Activated CD8-positive, alpha-beta memory T cell treated with anti-CD3 and anti-CD28 coated beads for 1 hour (primary cell): Measurements from ENCODE around the gene UBE4A.
"Not testable (repeated sequence)": the region's sequence is repeated elsewhere in the genome, so short reads cannot be mapped to it uniquely, and the experiment has no call there.

Experiments used
- DNase-seq, 2 donors: peaks; one replicate each; pipeline ENCODE4 v3.0.0-alpha.2; 2020; ENCODE audit warnings: low read depth in 1 of 2; ENCODE audit errors: extremely low read depth in 1 of 2

The UBE4A gene

DNA sequence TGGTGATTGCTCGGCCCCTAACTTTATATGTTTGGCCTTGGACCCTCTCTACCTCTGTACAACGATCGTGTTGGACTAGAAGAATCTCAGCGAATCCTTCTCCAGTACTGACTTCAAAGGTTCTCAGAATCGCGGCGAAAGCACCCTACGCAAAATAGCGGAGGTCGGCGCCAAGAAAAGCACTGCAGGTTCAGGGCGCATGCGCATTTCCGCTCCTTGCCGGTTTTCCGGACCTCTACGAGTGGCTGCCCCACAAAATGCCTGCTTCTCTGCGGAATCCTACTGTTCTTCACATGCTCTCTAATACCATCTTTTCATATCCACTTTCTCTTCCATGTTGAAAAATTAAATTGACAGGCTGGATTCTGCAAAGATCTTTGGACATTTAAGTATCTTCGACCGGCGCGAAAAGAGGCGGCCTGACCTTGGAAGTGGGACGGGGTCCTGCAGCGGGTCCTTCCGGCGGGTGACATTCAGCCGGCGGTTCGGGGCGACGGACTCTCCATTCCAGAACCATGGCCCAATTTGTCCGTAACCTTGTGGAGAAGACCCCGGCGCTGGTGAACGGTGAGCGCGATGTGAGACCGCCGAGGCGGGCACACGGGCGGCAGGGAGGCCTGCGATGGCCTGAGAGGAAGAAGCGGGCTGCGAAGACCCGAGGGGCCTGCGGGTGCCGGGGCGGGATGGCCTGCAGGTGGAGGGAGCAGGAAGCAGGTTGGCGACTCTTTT is 41.9 kb downstream of the UBE4A start, which contains the start of gene ATP5MG:
Gene ATP5MG (plus strand): TSS at position 456 of the 729 bp plus-strand sequence. CDS start 60 bp downstream, at position 516.
- peak; percentile 84 to 87 for DNase-seq

DNA sequence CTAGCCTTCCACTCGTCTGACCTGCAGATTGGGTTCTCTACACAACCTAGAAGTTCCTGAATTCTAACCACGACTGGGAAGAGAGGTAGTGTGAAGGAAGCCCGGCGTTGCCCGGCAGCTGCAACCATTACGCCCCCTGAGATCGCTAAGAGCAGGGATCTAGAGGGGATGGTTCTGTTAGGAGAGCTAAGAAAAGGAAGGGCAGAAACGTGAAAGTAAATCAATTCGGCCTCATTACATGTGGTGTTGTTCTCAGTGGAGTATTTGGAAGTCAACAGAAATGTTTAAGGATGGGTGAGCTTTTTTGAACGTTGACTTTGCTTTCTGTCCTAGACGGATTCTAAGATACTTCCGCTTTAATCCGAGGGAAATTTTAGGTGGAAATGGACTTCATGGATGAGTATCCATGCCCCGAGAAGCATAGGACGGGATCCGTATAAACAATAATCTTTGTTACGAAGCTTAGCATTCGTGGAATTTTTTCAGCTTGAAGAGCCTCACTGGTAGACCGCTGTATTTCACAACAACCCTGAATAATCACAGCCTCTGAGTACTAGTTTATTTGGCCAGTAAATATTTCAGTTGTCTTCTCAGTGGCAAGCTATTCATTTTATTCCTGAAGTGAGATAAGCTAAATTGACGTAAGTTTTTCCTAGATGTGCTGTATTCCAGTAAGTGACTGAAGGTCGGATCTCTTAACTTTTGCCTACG is 42.6 kb downstream of the UBE4A start:
- DNase-seq, result no peak

DNA sequence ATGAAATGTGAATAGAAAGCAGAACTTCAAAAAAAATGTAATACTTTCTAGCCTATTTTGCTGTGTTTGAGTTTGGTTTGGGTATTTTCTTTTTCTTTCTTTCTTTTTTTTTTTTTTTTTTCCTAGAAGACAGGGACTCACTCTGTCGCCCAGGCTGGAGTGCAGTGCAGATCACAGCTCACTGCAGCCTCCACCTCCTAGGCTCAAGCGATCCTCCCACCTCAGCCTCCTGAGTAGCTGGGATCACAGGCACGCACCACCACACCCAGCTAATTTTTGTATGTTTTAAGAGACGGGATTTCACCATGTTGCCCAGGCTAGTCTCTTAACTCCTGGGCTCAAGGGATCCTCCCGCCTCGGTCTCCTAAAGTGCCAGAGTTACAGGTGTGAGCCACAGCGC is 43.2 kb downstream of the UBE4A start:
- DNase-seq, result not testable (repeated sequence)

DNA sequence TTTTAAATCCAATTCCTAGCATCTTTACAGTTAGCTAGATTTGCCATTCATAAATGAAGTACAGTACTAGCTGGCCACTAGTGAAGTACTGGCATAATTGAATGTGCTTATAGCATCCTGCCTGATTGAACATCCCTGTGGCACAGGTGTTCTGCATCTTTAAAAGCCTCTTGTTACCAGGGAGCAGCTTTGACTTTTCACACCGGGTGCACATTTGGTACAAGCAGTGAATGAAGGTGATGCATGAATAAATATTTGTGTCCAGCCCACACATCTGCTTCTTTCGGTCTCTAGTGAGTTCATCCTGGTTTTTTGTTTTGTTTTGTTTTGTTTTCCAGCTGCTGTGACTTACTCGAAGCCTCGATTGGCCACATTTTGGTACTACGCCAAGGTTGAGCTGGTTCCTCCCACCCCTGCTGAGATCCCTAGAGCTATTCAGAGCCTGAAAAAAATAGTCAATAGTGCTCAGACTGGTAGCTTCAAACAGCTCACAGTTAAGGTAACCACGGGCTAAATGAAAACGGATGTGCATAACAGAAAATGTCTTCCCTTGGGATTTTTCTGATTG is 47.3 kb downstream of the UBE4A start:
- DNase-seq, result no peak

DNA sequence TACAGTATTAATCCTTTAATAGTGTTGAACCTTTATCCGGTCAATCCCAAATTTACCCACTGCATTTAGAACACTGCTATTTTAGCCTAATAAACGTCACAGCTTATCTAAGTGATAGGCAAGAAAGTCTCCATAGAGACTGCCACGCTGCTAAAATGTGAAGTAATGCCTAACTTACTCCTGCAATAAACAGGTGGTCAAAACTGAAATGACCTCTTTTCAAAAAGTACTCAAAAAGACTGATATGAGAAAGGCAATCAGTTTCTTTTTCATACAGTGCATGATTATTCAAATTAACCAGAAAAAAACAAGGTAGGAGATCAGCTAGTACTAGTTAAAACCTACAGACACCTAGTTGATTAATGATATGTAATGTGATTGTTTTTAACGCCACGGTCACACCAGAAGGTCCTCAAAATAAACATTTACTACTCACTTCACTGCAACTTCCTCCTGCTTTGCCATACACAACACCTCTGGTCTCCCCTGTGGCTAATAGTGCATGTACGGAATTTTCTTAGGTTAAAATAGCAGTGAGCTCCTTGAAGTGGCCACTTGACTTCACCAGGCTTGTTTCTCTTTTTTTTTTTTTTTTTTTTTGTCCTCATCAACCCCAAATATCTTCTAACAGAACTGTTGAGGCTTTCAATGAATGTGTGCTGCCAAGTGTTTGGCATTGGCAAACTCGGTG is 50.8 kb downstream of the UBE4A start:
- DNase-seq, result no peak

DNA sequence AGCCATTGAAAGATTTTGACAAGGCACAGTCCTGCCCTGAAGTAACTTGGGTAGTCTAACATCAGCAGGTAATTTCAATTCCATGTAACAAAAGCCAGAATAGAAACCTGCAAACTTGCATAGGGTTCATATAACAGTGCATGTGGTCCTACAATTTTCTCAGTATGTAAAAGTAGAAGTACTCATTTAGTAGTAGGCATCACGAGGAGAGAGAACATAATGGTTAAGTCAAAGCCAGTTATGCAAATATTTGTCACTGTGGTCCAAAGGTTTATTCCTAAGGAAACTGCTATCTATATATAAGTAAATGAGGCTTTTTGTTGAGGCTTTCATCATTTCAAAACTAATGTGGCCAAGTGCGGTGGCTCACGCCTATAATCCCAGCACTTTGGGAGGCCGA is 52.1 kb downstream of the UBE4A start:
- DNase-seq, result no peak

DNA sequence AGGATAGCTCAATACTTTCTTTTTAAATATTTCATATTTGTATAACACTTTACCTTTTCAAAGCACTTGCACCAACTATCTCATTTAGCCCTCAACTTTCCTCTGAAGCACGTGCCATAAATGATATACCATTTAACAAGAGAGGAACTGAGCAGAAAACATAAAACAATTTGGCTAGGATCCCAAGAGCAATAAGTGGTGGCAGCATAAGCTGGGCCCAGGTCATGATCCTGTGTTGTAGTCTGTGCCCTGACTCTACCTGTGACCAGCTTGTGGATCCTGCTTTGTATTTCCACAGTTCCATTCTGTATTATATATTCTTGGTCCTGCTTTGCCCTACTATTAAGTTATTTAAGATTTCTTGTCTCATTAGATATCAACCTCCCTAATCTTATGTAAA is 53.5 kb downstream of the UBE4A start:
- DNase-seq, result no peak

DNA sequence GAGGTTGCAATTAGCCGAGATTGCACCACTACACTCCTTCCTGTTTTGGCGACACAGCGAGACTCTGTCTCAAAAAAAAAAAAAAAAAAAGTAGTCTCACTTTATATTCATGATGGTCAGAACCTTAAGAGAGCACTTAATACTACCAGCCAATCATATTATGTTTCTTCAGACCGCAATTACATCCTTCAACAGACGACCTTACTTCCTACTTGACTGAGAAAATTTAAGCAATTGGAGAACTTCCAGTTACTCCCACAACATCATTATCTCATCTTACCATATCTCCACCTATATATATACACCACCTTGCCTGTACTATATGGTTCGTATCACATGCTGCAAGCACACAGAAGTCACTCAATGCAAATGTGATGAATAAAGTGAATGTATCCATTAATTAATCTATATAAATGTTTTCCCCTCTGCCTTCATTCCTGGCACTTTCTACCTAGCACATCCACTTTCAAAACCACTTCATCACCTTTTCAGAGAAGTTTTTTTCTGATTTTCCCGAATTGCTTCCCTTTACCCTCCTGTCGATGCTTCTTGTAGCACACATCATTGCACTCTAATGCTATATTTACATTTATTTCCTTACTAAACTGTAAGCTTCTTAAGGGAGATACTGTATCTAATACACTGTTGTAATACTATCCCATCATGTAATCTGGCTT is 55.8 kb downstream of the UBE4A start:
- DNase-seq, result no peak

DNA sequence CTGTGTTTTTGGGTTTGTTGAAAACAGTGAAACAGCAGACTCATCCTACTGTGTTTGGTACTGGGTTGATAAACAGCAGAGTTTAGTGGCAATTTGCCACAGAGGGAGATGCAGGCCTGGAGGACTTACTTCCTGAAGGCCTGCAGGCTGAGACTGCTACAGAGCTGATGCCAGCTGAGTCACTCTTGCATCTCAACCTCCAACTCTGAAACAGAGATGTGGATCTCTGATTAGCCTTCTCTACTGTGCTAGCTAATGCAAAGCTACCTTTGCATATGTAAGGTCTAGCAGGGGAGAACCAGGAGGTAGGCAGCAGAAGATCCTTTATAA is 56.3 kb downstream of the UBE4A start:
- DNase-seq, result no peak

DNA sequence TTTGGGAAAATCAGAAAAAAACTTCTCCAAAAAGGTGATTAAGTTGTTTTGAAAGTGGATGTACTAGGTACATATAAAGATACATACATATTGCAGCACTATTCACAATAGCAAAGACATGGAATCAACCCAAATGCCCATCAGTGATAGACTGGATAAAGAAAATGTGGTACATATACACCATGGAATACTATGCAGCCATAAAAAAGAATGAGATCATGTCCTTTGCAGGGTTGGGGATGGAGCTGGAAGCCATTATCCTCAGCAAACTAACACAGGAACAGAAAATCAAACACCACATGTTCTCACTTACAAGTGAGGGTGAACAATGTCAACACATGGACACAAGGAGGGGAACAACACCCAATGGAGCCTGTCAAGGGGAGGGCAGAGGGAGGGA is 57.5 kb downstream of the UBE4A start:
- DNase-seq, result not testable (repeated sequence)

DNA sequence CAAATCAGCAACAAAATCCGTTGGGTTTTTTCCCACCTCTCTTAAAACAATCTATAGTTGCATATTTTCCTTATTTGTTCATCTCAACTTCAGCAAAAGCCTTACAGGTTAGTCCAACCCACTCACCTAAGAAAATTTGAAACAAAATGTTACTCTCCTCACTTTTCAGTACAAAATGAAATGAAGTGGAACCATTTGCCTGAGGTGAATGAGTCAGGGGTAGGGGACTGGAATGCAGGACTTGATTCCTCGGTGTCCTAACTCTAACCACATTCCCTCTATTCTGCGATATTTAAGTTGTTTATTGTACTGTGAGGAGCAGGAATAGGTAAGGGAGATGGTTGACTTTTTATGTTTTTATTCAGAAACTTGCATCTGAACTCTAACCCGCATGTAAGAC is 58.4 kb downstream of the UBE4A start:
- DNase-seq, result no peak

DNA sequence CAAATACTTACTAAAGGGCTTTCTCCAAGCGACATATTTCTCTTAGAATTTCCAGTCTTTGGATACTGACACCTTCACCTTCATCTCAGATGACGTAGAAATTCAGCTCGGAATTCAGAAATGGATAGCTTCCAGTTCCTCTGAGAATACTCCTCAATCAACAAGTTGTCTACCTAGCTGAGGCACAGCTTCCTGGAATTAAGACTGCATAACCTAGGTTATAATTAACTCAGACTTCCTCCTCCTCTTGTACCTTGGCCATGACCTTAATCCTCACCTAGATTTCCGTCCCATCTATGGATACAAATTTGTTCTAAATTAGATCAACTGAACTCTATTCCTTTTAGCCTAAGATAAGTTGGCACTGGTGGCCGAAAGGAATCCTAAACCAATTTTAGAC is 59.4 kb downstream of the UBE4A start:
- no peak for DNase-seq

DNA sequence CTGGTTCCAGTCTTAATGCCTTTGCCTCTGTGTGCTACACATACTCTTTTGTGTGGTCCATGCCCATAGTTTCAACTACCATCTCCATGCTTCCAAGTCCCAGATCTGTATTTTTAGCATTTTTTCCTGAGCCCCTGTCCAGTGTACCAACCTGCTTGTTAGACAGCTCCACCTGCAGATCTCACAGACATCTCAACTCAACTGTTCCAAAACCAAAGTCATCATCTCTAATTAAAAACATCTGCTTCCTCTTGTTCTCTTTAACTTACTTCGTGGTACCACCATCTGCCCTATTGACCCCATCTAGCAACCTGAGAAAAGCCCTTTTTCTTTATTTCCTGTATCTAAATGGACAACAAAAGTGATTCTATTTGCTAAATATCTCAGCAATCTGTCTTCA is 68.3 kb downstream of the UBE4A start:
- no peak for DNase-seq

DNA sequence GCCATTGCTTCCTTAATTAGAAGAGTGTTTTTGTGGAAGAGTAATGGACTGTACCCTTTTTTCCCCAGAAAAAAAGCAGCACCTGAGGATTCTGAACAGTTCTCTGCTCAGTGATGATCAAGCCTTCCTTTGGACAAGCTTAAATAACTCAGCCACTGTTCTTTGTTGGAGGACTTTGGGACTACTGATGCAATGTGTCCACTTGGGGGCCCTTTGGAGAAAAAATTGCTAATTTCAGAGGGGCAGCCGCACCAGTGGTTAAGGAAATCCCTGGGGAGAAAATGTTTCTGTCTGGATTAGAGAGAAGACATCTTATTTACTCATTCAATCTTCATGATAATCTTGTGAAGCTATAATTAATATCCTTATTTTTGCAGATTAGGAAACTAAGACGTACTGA is 71.6 kb downstream of the UBE4A start:
- DNase-seq, result no peak

DNA sequence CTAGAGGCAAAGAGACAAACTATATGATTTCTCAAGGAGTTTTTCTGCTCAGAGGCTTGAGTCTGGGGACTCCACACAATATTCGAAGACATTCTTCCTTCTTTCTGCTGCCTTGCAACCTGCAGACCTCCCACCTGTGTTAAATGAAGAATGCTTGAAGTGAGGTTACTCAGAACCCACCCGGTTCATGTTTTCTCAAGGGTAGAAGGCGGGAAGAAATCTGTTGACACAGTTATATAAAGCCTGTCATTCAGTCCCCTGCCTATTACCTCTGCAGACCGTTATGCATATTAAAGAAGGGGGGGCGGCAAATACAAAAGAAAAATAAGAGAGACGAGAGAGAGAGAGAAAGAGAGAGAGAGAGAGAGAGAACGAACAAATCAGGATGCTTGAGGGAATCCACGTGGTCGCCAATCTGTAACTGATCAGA is 74.7 kb downstream of the UBE4A start:
- DNase-seq, result no peak

DNA sequence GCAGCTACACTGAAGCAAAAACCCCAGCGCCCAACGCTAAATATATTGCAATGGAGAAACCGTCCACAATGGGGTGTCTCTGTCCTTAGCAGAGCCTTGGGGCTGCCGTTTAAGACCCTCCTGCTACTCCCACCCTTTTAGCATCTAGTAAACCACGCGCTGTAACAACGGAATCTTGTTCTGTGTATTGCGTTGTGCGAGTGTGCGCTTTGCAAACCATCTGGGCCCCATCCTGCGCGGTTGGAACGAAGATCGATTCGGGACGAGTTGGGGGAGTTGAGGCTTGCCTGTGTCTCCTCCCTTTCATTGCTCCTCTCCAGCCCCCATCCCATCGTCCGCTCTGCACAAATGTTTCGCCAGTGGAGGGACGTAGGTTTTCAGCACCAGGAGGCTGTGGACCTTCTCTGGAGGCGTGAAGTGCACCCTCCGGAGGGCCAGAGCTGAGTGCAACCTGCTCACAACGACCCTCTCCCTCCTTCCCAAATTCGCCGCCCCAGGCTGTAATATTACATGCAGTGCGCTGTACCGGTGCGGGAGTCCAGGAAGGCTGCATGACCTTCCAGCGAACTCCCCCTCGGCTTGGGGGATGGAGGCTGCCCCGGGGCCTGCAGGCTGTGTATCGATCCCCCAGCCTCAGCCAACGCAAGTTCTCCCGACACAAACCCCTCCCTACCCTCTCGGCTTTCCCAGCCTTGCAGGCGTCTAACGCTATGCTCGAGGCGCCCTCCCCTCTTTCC is 75.3 kb downstream of the UBE4A start:
- peak in 1 of 2 donors; percentile 10 for DNase-seq

DNA sequence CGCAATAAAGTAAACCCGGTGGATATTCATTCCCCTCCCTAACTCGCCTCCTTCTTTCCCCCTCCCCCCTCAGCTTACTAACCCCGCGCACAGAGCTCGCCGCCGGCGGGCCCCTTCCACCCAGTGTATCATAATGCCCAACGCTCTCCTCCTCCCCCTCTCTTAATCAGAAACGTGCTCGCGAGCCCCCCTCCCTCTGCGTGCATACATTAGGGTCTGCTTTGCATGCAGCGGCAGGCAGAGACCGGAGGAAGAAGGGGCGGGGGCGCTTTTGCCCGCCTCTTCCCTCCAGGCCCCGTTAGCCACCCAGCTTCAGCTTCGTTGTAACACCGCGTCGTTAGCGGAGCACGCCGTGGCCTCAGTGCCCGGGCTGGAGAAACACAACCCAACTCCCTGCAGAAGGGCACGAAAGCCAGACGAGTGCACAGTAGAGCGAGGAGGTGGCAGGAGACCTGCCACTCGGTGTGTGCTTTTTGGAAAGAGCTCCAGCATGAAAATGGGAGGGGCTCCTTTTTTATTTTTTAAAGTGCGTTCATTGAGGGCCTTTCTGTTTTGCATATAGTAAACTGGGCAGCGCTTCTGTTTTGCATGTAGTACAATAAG is 76.0 kb downstream of the UBE4A start:
- peak in 1 of 2 donors; percentile 42 for DNase-seq

DNA sequence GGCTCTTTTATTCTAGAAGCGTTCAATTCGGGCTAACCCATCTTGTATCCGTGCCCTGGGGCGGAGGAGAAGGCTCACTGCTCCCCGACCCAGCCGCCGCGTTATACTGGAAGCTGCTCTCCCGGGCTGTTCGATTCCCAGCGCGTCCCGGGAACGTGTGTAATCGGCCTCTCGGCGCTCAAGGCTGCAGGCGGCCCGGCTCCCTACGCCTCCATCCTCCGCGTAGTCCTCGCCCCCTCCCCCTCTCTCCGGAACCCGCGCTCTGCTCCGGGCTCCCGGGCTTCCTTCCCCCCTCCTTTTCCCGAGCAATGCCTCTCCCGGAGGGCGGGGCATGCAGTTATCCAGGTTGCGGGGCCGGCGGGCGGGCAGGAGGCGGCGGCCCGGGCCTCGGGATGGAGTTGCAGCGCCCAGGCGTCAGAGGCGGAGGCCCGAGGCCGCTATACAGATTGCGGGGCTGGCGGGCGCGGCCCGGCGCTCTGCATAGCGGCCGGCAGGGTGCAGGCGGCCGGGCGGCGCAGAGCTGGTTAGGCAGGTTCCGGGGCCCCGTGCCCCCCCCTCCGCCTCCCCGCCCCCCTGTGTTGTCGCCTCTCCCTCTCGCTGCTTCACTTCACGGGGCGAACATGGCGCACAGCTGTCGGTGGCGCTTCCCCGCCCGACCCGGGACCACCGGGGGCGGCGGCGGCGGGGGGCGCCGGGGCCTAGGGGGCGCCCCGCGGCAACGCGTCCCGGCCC is 76.7 kb downstream of the UBE4A start, which contains the start of gene KMT2A:
Gene KMT2A (plus strand): TSS at position 600 of the 732 bp plus-strand sequence. CDS start 21 bp downstream, at position 621.
- peak; percentile 82 to 90 for DNase-seq

DNA sequence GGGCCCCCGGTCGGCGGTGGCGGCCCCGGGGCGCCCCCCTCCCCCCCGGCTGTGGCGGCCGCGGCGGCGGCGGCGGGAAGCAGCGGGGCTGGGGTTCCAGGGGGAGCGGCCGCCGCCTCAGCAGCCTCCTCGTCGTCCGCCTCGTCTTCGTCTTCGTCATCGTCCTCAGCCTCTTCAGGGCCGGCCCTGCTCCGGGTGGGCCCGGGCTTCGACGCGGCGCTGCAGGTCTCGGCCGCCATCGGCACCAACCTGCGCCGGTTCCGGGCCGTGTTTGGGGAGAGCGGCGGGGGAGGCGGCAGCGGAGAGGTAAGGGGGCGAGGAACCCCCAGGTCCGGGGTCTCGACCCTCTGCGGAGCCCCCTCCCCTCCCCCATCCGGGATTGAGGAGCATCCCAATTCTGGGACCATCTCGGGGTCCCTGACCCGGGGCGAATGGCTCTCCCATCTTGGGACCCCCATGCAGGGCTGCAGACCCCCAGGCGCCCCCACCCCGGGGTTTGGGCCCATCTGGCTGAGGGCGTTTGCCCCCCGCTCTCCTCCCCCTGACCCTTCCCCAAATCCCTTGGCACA is 77.3 kb downstream of the UBE4A start:
- DNase-seq, result peak in 1 of 2 donors; percentile 32
